ENCODE data around the gene GGACT.
A peak's percentile ranks its signal among the peaks of the same experiment; 100 is the strongest.
"Not testable (repeated sequence)": the region's sequence is repeated elsewhere in the genome, so short reads cannot be mapped to it uniquely, and the experiment has no call there.

The GGACT gene

GRCh38 chr13:100600915-100601314, 12.3 kb upstream of the GGACT start:
- no peak for DNase-seq (ENCODE audit: low read depth, low spot score)

- no peak for DNase-seq (ENCODE audit: low read depth, low spot score)
Measured at GRCh38 chr13:100600461-100600860, 11.9 kb upstream of the GGACT start.

- DNase-seq (ENCODE audit: low read depth, low spot score) = no peak
Measured at GRCh38 chr13:100597253-100597652, 8.7 kb upstream of the GGACT start.

GRCh38 chr13:100596516-100596915, 7.9 kb upstream of the GGACT start:
- no peak for DNase-seq (ENCODE audit: low read depth, low spot score)

- DNase-seq (ENCODE audit: low read depth, low spot score) = no peak
Measured at GRCh38 chr13:100594731-100595130, 6.1 kb upstream of the GGACT start.

- no peak for DNase-seq (ENCODE audit: low read depth, low spot score)
Measured at GRCh38 chr13:100594255-100594654, 5.7 kb upstream of the GGACT start.

GRCh38 chr13:100589178-100589725, 663 bp upstream of the GGACT start:
- DNase-seq (ENCODE audit: low read depth, low spot score) = no peak

GRCh38 chr13:100584896-100585295, 3.7 kb downstream of the GGACT start:
- no peak for DNase-seq (ENCODE audit: low read depth, low spot score)

GRCh38 chr13:100581504-100581903, 7.1 kb downstream of the GGACT start:
- DNase-seq (ENCODE audit: low read depth, low spot score) = no peak

GRCh38 chr13:100581030-100581429, 7.6 kb downstream of the GGACT start:
- no peak for DNase-seq (ENCODE audit: low read depth, low spot score)

GRCh38 chr13:100580045-100580444, 8.5 kb downstream of the GGACT start:
- DNase-seq (ENCODE audit: low read depth, low spot score) = no peak

GRCh38 chr13:100577239-100577638, 11.3 kb downstream of the GGACT start:
- not testable (repeated sequence) for DNase-seq (ENCODE audit: low read depth, low spot score)

GRCh38 chr13:100573121-100573520, 15.5 kb downstream of the GGACT start:
- peak; percentile 66 for DNase-seq (ENCODE audit: low read depth, low spot score)

GRCh38 chr13:100566543-100566942, 22.0 kb downstream of the GGACT start:
- no peak for DNase-seq (ENCODE audit: low read depth, low spot score)

- DNase-seq (ENCODE audit: low read depth, low spot score) = no peak
Measured at GRCh38 chr13:100565286-100565685, 23.3 kb downstream of the GGACT start.

GRCh38 chr13:100564444-100565223, 24.0 kb downstream of the GGACT start:
- no peak for DNase-seq (ENCODE audit: low read depth, low spot score)

GRCh38 chr13:100563779-100564178, 24.8 kb downstream of the GGACT start:
- no peak for DNase-seq (ENCODE audit: low read depth, low spot score)

GRCh38 chr13:100561599-100562204, 26.9 kb downstream of the GGACT start:
- no peak for DNase-seq (ENCODE audit: low read depth, low spot score)

GRCh38 chr13:100561158-100561499, 27.5 kb downstream of the GGACT start:
- no peak for DNase-seq (ENCODE audit: low read depth, low spot score)

GRCh38 chr13:100560498-100561157, 28.0 kb downstream of the GGACT start:
- no peak for DNase-seq (ENCODE audit: low read depth, low spot score)

- DNase-seq (ENCODE audit: low read depth, low spot score) = no peak
Measured at GRCh38 chr13:100559886-100560285, 28.7 kb downstream of the GGACT start.

GRCh38 chr13:100552755-100553154, 35.8 kb downstream of the GGACT start:
- DNase-seq (ENCODE audit: low read depth, low spot score) = no peak

GRCh38 chr13:100549316-100549715, 39.3 kb downstream of the GGACT start:
- no peak for DNase-seq (ENCODE audit: low read depth, low spot score)
